HEK293T (cell line): ENCODE measurements around the gene LCN15.

ENCODE experiments used
- CTCF ChIA-PET: fragments of 350-600 bp; formaldehyde crosslinking; extraction: SDS; loops from one replicate; lab custom pipeline; 2021; ENCODE audit warnings: antibody characterized with exemption, inconsistent platforms; lab: Yijun Ruan, JAX
- POLR2A ChIA-PET: fragments of 350-600 bp; formaldehyde crosslinking; extraction: SDS; loops from one replicate; lab custom pipeline; 2020; ENCODE audit warnings: antibody characterized with exemption, inconsistent platforms; lab: Yijun Ruan, JAX
- DNase-seq: peaks from one replicate; pipeline ENCODE4 v3.0.0; 2012; ENCODE audit warnings: mixed read lengths; ENCODE audit errors: extremely low spot score
- ARNT ChIP-seq: fragments of 450-650 bp; IDR thresholded peaks from 2 replicates; pipeline ENCODE4 v1.6.1; 2017; ENCODE audit warnings: mild to moderate bottlenecking
- BHLHE40 ChIP-seq: fragments of 450-650 bp; IDR thresholded peaks from 2 replicates; pipeline ENCODE4 v1.6.1; 2016; ENCODE audit warnings: mild to moderate bottlenecking, moderate library complexity, borderline replicate concordance
- CTBP1 ChIP-seq: fragments of 450-650 bp; IDR thresholded peaks from 2 replicates; pipeline ENCODE4 v1.6.1; 2016; ENCODE audit warnings: borderline replicate concordance
- ELF4 ChIP-seq: fragments of 450-650 bp; IDR thresholded peaks from 2 replicates; pipeline ENCODE4 v1.6.1; 2017; ENCODE audit warnings: antibody characterized with exemption
- FOXA1 ChIP-seq: fragments of 450-650 bp; IDR thresholded peaks from 2 replicates; pipeline ENCODE4 v1.6.1; 2016; ENCODE audit warnings: mild to moderate bottlenecking
- FOXK2 ChIP-seq: fragments of 450-650 bp; IDR thresholded peaks from 2 replicates; pipeline ENCODE4 v1.6.1; 2016; ENCODE audit warnings: mild to moderate bottlenecking
- FOXM1 ChIP-seq: fragments of 450-650 bp; IDR thresholded peaks from 2 replicates; pipeline ENCODE4 v1.6.1; 2017; ENCODE audit warnings: mild to moderate bottlenecking, borderline replicate concordance
- HDGF ChIP-seq: fragments of 450-650 bp; IDR thresholded peaks from 2 replicates; pipeline ENCODE4 v1.6.1; 2017; ENCODE audit warnings: antibody characterized with exemption, borderline replicate concordance
- L3MBTL2 ChIP-seq: fragments of 450-650 bp; conservative IDR thresholded peaks from 2 replicates; pipeline ENCODE4 v1.6.1; 2016; ENCODE audit warnings: mild to moderate bottlenecking
- LEF1 ChIP-seq: fragments of 450-650 bp; IDR thresholded peaks from 2 replicates; pipeline ENCODE4 v1.6.1; 2017; ENCODE audit warnings: mild to moderate bottlenecking, borderline replicate concordance
- NFRKB ChIP-seq: fragments of 450-650 bp; IDR thresholded peaks from 2 replicates; pipeline ENCODE4 v1.6.1; 2016; ENCODE audit warnings: mild to moderate bottlenecking, moderate library complexity
- PKNOX1 ChIP-seq: fragments of 450-650 bp; IDR thresholded peaks from 2 replicates; pipeline ENCODE4 v1.6.1; 2016
- SP1 ChIP-seq: fragments of 450-650 bp; IDR thresholded peaks from 2 replicates; pipeline ENCODE4 v1.6.1; 2017
- SUZ12 ChIP-seq: fragments of 450-650 bp; IDR thresholded peaks from 2 replicates; pipeline ENCODE4 v1.6.1; 2016; ENCODE audit warnings: mild to moderate bottlenecking
- TARDBP ChIP-seq: fragments of 450-650 bp; IDR thresholded peaks from 2 replicates; pipeline ENCODE4 v1.6.1; 2016
- ZNF384 ChIP-seq: fragments of 450-650 bp; IDR thresholded peaks from 2 replicates; pipeline ENCODE4 v1.6.1; 2016

The LCN15 gene

GRCh38 chr9:136764301-136764891 is at the start of gene LCN15:
Gene LCN15, minus strand, starts transcription at chr9:136764518. Its CDS starts 30 bp downstream, at chr9:136764488.
- DNase-seq: no peak
- ChIA-PET POLR2A (no interaction called here), CTCF (no interaction called here)
- TF ChIP-seq LEF1 (no peak), SUZ12 (no peak), ELF4 (no peak), FOXA1 (no peak), FOXK2 (no peak), CTBP1 (no peak), HDGF (no peak), FOXM1 (no peak), L3MBTL2 (no peak), NFRKB (no peak), BHLHE40 (no peak), PKNOX1 (no peak), ARNT (no peak), TARDBP (no peak), ZNF384 (no peak), SP1 (no peak)

GRCh38 chr9:136808806-136809158 is 44.5 kb upstream of the LCN15 start:
- no peak for DNase-seq
- no peak for TF ChIP-seq BHLHE40
- TF ChIP-seq SUZ12: no peak
- no peak for TF ChIP-seq FOXK2
- TF ChIP-seq ELF4: no peak
- TF ChIP-seq NFRKB: no peak
- no peak for TF ChIP-seq L3MBTL2
- TF ChIP-seq PKNOX1: no peak
- ChIA-PET CTCF (interaction anchor here (1.2 kb wide), 1 partner anchor 34 kb away, joined by 4 read pairs; the partner anchor contains the start of gene AJM1), POLR2A (interaction anchor here (0.9 to 2.1 kb wide), 5 partner anchors 8 to 82 kb away, joined by 3 to 10 read pairs (median 3); partner anchors contain the start of gene CCDC183)

- ChIA-PET CTCF (interaction anchor here (1.1 to 1.2 kb wide), 2 partner anchors 16 to 34 kb away, joined by 3 to 4 read pairs; partner anchors contain the start of gene AJM1), POLR2A (interaction anchor here (0.7 to 2.1 kb wide), 12 partner anchors 8 to 82 kb away, joined by 3 to 15 read pairs (median 3); partner anchors contain the start of genes AJM1, CCDC183 and EDF1)
- peak; percentile 44 for DNase-seq
- no peak for TF ChIP-seq FOXK2
Observed at GRCh38 chr9:136808075-136808805, 43.9 kb upstream of the LCN15 start.

- CTCF ChIA-PET: interaction anchor here (1.1 kb wide), 1 partner anchor 15 kb away, joined by 3 read pairs; no protein-coding TSS in a partner anchor
Observed at GRCh38 chr9:136807281-136808074, 43.2 kb upstream of the LCN15 start, which contains the start of gene RABL6. Gene RABL6, plus strand, starts transcription at chr9:136807948. Its CDS starts 249 bp downstream, at chr9:136808197.

GRCh38 chr9:136806631-136807201 is 42.4 kb upstream of the LCN15 start:
- ChIA-PET CTCF (interaction anchor here (1.1 kb wide), 1 partner anchor 14 kb away, joined by 3 read pairs; no protein-coding TSS in a partner anchor), POLR2A (interaction anchor here (0.6 to 2.0 kb wide), 9 partner anchors 8 to 113 kb away, joined by 3 to 15 read pairs (median 3); partner anchors contain the start of genes AJM1 and EDF1)
- no peak for DNase-seq
- TF ChIP-seq CTBP1 (no peak), LEF1 (no peak), ZNF384 (no peak), HDGF (no peak)

More at GRCh38 chr9:136807281-136808074, 43.2 kb upstream of the LCN15 start, which contains the start of gene RABL6:
- POLR2A ChIA-PET: interaction anchor here (0.7 to 1.9 kb wide), 11 partner anchors 9 to 84 kb away, joined by 3 to 15 read pairs (median 3); partner anchors contain the start of genes AJM1, CCDC183 and EDF1
- peak; percentile 94 for DNase-seq
- TF ChIP-seq BHLHE40 (no peak), L3MBTL2 (peak; percentile 83), LEF1 (no peak), FOXM1 (0 out of 2 replicates have a peak, but pooled peaks have one; percentile 44), ZNF384 (no peak), ARNT (peak; percentile 50; the same call in 1 of the 2 replicates), CTBP1 (no peak), SP1 (no peak), ELF4 (no peak)

GRCh38 chr9:136806067-136806466 is 41.7 kb upstream of the LCN15 start:
- TF ChIP-seq TARDBP (no peak), ZNF384 (no peak), LEF1 (no peak), FOXA1 (no peak), BHLHE40 (no peak), HDGF (no peak), ELF4 (no peak), SP1 (no peak), SUZ12 (no peak)
- CTCF ChIA-PET: no interaction called here
- DNase-seq: no peak
- POLR2A ChIA-PET: interaction anchor here (0.6 to 2.0 kb wide), 5 partner anchors 10 to 114 kb away, joined by 3 to 7 read pairs (median 3); partner anchors contain the start of gene CCDC183
